DMS53 treated with DMSO at 0.1 percent for 48 hours (cell line): Measurements from ENCODE around the gene EEIG1.
A peak's percentile ranks its signal among the peaks of the same experiment; 100 is the strongest.

Source experiments
- DNase-seq: peaks from one replicate; lab custom pipeline; 2025; ENCODE audit not compliant: unreplicated experiment; lab: John Stamatoyannopoulos, UW

Gene EEIG1

GRCh38 chr9:127961155-127961490 lies 19.7 kb downstream of the EEIG1 start:
- no peak for DNase-seq

DNA sequence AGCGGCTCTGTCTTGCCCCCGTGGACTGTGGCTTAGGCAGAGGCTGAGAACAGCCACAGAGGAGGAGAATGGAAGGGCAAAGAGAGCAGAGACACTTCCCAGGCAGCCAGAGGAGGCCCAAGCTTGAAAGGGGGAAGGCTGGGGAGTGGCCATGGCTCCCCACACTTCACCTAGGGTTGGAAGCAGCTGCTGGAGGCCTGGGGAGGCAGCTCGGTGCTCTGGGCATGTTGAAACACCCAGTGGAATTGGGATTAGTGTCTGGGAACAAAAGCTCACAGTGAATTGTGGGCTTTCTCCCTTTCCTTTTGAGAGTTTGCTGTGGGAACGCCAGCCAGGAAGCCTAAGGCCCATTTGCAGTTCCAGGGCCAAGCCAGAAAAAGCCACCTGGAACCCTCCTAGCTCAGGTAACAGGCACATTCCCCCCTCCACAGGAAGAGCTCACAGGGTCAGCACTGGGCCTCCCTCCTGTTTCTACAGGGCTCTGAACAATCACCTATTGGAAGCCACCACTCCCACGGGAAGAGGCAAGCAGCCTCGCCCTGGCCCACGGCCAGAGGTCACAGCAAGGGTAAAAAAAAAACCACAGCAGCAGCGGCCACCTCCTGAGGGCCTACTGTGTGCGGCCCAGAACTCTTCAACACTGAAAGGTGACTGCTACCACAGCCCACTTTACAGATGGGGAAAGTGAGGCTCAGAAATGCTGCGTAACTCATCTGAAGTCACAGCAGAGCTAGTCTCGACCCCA lies 20.2 kb downstream of the EEIG1 start:
- no peak for DNase-seq

GRCh38 chr9:127959841-127960409 lies 20.9 kb downstream of the EEIG1 start:
- no peak for DNase-seq

DNA sequence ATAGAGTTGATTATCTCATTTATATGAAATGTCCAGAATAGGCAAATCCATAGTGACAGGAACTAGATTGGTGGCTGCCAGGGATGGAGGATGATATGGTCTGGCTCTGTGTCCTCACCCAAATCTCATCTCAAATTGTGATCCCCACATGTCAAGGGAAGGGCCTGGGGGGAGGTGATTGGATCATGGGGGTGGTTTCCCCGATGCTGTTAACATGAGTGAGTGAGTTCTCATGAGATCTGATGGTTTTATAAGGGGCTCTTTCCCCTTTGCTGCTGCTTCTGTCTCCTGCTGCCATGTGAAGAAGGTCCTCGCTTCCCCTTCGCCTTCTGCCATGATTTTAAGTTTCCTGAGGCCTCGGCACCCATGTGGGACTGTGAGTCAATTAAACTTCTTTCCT lies 21.4 kb downstream of the EEIG1 start:
- DNase-seq = no peak

GRCh38 chr9:127958728-127959127 lies 22.1 kb downstream of the EEIG1 start:
- no peak for DNase-seq

DNA sequence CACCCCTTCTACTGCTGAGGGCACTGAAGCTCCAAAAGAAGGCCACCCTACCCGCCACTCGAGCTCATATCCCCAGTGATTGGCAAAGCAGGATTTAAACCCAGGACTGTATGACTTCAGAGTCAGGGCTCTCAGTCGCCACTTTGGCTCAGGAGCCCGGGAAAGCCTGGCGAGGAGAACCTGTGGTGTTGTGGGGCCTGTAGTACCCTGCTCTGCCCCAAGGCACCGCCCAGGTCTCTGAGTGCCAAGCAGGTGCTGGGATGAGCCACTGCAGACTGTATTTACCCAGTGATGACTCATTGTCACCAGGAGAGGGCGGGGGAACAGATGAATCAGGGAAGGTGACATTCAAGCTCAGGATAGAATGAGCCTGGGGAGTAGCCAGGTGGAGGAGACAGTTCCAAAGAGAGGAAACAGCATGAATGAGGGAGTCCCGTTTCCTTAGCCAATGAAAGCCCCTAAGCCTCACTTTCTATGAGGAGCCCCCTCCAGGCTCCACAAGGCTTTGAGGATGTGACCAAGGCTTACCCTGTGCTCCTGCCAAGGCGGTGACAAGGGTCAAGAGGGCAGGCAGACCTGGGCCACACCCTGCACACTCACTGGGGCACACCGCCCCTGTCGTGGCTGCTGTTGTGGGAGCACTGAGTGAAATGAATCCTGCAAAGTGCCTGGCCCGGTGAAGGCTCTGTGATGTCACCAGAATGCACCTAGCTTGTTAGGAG lies 25.3 kb downstream of the EEIG1 start:
- peak; percentile 99 for DNase-seq

DNA sequence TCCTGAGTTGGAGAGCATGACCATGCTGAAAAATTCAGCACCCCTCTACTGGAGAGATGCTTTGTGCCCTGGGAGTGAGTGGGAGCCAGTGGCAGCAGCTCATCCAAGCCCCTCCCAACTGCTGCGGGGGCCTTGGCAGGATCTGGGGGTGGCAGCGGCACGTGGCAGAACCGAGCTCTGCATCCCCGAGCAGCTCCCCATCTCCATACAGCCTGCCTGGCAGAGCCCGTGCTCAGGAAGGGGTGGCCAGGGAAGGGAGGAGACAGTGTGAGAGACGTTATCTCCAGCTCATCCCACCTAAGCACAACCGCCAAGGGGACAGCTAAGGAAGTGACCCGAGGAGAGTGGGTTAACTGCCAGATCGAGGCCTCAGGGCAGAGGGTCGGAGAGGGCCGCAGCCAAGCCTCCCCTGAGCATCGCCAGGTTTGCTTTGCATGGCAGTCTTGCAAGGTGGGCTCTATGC lies 25.9 kb downstream of the EEIG1 start:
- DNase-seq = no peak

GRCh38 chr9:127953768-127954505 lies 26.9 kb downstream of the EEIG1 start:
- no peak for DNase-seq

DNA sequence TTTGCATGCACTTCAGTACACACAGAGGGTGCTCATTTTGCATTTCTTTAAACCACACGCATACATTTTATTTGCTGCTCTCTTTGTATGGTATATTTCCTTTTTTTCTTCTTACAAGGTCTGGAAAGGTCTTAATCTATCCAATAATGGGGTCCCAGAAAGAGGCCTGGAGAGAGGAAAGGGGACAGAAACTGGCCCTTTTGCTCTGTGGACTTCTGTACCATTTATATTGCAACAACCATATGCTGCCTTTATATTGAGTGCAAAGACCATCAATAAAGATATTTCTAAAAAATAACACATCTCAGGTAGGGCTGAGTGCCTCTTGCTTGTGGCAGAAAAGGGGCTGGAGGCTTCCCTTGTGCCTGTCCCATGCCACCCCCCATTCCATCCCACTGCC lies 27.6 kb downstream of the EEIG1 start:
- no peak for DNase-seq

- DNase-seq = no peak
Measured at GRCh38 chr9:127950513-127951289, 30.1 kb downstream of the EEIG1 start.

DNA sequence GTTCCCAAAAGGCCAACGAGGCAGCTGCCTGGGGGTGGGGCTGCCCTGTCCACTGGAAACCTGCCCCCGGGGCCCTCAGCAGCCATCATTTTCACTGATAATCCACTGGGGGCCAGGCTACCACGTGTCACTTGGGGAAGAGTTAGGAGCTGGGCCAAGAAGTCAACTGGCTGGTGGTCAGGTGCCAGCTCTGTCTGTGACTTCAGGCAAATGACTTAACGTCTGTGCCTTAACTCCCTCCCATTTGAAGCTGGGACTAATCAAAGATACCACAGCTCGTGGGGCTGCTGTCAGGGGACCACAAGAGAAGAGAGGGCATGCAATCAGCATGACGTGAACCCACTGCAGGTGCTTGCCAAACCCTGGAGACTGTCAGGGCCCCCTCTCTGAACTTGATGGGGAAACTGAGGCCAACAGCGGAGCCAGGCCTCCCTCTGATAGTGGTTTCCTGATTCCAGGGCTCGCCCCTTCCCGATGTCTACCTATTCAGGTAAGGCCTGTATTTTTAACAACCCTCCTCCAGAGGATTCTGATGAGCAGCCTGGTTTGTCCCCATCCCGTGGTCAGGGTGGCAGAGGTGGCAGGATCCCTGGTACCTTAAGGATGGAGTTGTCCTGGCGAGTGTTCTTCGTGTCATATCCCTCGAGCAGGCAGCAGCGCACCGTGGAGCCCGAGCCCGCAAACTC lies 30.8 kb downstream of the EEIG1 start:
- no peak for DNase-seq

DNA sequence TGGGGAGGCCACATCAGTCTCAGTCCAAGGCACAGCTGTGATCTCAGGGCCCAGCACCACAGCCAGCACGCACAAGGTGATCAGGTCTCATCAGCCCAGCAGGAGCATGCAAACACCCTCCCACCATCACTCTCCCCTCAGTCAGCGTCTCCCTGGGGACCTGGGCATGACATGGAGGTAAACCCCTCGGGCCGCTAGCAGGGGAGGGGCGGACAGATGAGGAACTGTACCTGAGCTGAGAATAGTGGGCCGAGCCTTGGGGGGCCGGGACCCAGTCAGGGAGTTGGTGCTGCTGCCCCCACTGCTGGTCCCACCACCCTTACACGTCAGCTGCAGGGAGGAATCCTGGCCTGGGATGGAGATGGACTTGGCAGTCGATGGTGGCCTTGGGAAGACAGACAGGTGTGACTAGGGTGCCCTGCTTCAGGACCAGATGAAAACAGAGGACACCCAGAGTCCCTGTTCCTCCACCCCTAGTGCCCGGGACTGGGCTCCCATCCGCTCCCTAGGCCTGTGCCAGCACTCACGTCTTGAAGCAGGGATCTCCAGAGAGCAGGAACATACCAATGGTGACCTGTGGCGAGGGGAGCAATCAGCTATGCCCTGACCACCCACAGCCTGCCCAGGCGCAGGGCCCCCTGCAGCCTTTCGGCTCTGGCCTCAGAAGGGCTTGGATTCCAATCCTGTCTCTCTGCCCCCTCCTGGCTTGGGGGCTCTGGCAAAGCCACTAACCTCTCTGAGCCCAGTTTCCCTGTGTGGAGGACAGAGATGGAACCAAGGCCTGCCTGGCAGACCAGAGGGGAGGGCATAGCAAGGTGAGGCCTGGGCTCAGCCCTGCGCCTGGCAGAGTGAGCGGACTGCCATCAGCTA lies 32.7 kb downstream of the EEIG1 start:
- DNase-seq = no peak

DNA sequence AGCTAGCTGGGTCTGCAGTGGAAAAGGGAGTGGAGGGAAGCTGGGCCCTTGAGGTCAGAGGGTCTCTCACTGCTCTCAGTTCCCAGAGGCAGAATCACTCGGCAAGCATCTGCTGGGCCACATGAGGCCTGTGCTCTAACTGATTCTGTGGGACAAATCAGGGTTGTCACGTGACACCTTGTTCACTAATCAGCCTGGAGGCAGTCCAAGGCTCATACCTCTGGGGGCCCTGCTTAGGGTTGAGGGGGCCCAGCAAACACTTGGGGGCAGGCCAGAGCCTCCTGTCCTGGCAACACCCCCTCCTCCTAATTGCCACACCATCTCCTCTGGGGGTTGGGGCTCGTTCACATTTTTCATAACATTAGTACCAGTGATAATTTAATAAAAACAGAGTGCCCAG lies 34.1 kb downstream of the EEIG1 start:
- no peak for DNase-seq

DNA sequence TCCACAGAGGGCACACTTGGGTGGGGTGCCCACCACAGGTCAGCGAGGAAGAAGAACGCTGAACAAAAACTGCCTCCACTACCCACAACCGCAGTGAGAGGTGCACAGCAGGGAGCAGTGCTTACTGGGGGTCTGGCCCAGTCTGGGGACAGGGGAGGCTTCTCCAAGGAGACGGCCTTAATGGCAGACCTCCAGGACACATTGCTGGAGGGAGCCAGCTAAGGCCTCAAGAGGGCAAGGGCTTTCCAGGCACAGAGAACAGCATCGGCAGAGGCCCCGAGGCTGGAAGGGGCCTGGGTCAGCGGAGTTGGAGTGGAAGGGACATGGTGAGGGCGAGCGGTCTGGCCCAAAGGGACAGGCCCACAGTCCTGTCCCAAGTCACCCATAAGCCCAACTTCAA lies 34.8 kb downstream of the EEIG1 start:
- DNase-seq = no peak

- DNase-seq = no peak
Measured at GRCh38 chr9:127945338-127945737, 35.5 kb downstream of the EEIG1 start.

- no peak for DNase-seq
Measured at GRCh38 chr9:127944586-127945218, 36.1 kb downstream of the EEIG1 start.

DNA sequence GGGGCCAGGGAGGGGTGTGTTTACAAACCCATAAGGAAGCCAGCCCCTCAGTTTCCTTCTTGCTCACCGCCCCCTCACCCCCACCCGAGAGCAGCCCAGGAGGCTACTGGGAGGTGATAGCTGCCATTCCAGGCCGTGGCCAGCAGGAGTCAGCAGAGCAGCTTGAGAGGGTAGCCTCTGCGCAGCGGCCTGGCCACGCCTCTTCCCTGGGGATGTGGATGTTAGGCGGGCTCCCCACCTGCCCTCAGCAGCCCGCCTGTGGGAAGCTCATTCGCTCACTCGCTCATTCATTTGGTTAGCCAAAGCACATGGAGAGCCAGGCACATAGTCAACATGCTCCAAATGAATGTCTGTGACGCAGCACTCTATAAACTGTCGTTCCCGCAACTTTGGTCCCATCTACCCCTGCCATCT lies 37.1 kb downstream of the EEIG1 start:
- peak; percentile 93 for DNase-seq

DNA sequence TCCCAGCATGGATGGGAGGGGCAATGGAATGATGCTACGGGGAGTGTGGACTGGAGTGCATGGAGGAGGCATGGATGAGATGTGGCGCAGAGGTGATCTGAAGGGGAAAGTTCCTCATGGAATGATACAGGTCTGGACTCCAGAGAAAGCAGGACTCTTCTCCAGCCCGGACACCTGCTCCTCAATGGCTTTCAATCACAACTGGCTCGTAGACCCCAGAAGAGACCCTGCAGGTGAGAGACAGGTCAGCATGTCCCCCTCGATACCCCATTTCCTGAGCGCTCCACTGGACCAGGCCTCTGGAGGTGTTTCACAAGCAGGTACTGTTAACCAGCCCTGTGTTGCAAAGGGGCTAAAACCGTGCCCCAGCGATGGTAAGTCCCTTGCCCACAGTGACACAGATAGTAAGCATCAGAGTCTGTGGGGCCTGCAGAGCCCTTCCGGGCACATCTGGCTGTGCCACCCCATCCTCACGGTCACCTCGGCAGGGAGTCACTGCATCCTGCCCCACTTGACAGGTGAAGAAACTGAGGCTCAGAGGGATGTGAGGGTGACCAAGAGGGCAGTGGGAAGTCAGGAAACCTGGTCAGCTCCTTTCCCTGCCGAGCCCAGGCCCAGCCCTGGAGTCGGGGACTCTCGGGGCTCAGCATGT lies 37.7 kb downstream of the EEIG1 start:
- no peak for DNase-seq
